HG03135 (cell line): ENCODE measurements around the gene POLR2H.

Experiments
- ATAC-seq: cut with Tn5 transposase; IDR thresholded peaks from one replicate; pipeline ENCODE4 v1.9.1; 2021; ENCODE audit warnings: mild to moderate bottlenecking, moderate library complexity; ENCODE audit not compliant: unreplicated experiment

The POLR2H gene

GRCh38 chr3:184361532-184361931 lies at the start of gene POLR2H, which contains the start of gene CLCN2:
Gene POLR2H, plus strand, starts transcription at chr3:184361710. Its CDS starts 1,783 bp downstream, at chr3:184363493.
Gene CLCN2, minus strand, starts transcription at chr3:184361605. Its CDS starts 126 bp downstream, at chr3:184361479.
- ATAC-seq = peak; percentile 33

DNA sequence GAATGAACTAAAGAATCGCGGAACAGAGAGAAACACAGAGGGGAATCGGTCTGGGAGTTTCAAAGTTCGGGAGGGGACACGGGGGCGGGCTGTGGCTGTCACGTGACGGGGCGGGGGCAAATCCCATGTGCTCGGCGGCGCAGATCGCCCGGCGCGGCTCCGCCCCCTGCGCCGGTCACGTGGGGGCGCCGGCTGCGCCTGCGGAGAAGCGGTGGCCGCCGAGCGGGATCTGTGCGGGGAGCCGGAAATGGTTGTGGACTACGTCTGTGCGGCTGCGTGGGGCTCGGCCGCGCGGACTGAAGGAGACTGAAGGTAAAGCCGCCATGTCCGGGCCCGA lies 47.2 kb upstream of the POLR2H start, which contains the start of gene EIF4G1:
Gene EIF4G1, plus strand, starts transcription at position 244 of the 337 bp plus-strand sequence. CDS start 1,191 bp downstream, outside the sequence.
- ATAC-seq = peak; percentile 84

DNA sequence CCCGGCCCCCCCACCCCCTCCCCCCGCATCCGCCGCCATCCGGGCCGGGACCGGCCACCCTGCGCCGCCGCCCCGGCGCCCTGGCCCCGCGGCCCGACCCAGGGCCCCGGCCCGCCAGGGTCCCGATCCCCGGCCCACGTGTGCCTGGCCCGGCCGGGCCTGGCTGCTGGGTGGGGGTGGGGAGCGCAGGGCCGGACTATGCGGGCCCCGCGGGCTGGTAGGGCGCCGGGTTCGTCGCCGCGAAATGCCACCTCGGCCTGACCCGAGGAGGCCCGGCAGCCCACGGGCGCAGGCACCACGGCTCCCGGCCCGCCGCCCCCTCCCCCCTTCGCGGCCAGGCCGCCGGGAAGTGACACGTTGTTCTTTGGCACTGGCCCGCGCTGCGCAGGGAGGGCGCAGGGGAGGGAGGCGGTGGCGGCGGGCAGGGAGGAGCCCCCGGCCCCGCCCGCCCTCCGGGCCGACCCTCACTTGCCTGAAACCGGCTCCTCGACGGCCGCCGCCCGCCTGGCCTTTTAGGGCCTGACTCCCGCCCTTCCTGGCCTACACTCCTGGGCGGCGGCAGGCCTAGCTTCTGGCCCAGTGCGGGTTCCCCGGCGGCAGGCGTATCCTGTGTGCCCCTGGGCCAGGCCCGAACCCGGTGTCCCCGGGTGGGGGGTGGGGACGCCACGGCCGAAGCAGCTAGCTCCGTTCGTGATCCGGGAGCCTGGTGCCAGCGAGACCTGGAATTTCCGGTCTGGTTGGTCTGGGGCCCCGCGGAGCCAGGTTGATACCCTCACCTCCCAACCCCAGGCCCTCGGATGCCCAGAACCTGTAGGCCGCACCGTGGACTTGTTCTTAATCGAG lies 46.6 kb upstream of the POLR2H start:
- peak; percentile 36 for ATAC-seq

DNA sequence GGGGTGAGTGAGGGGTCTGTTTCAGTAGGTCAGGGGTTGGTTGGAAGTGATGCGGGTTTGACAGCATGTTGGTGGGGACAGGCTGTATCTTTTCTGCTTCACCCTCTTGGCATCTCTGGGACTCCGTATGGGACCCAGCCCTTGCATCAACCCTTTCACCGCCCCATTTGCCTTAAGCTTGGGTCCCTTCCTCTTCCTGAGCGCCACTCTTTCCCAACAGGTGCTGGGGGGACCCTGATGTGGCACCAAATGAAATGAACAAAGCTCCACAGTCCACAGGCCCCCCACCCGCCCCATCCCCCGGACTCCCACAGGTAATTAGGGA lies 46.0 kb upstream of the POLR2H start:
- ATAC-seq = no peak

DNA sequence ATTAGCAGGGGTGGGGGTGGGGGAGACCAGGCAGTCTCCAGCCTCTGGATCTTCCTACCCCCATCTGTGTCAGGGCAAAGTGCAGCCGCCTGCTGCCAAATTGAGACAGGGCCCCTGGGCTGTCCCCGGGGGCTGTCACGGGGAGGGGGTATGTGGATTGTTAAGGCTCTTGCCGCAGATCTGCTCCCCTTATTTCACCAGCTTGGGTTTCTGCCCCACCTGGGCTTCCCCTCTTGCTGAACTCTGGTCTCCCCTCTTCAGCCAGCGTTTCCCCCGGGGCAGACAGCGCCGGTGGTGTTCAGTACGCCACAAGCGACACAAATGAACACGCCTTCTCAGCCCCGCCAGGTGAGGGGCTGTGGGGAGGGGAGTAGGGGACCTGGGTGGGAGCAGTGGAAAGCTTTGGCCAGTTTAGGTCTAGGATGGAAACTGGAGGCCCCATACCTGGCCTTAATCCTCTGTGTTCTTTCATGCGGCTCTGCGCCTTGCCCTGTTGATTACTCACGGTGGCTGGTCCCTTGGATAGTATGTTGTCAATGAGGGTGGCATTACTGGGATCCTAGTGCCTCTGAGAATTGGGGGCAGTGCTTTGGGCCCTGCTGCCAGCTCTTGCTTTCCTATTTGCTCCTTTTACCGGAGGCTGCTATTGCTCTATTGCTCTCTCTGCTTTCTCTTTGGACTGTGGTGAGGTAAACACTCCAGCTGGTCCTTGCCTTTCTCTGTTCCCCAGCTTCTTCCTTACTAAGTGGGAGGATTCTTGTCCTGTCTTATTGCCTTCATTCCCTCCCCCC lies 45.4 kb upstream of the POLR2H start:
- ATAC-seq = no peak

GRCh38 chr3:184316792-184317191 lies 44.7 kb upstream of the POLR2H start:
- no peak for ATAC-seq

DNA sequence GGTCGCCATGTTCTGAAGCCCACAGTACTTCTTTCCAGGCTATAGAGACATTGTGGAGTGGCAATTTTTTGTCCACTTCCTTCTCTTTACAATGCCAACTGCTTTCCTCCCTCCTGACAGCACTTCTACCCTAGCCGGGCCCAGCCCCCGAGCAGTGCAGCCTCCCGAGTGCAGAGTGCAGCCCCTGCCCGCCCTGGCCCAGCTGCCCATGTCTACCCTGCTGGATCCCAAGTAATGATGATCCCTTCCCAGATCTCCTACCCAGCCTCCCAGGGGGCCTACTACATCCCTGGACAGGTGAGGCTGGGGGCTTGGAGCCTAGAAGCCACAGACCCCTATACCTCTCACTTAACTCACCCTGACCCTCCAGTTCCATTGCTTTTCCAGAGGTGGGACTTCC lies 44.3 kb upstream of the POLR2H start:
- ATAC-seq = no peak

DNA sequence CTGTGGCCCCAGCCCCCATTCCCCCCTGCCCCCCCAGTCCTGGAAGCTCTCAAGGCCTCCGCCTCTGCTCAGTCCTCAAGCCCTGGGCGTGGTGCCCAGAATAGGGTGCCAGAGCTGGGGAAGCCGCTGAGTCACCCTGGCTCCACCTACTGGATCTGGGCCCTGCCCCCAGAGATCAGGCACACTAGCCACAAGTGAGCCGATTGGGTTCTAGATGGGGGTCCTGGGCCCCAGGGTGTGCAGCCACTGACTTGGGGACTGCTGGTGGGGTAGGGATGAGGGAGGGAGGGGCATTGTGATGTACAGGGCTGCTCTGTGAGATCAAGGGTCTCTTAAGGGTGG lies 41.4 kb upstream of the POLR2H start:
- no peak for ATAC-seq

- ATAC-seq = no peak
Observed at GRCh38 chr3:184321666-184322065, 39.8 kb upstream of the POLR2H start.

DNA sequence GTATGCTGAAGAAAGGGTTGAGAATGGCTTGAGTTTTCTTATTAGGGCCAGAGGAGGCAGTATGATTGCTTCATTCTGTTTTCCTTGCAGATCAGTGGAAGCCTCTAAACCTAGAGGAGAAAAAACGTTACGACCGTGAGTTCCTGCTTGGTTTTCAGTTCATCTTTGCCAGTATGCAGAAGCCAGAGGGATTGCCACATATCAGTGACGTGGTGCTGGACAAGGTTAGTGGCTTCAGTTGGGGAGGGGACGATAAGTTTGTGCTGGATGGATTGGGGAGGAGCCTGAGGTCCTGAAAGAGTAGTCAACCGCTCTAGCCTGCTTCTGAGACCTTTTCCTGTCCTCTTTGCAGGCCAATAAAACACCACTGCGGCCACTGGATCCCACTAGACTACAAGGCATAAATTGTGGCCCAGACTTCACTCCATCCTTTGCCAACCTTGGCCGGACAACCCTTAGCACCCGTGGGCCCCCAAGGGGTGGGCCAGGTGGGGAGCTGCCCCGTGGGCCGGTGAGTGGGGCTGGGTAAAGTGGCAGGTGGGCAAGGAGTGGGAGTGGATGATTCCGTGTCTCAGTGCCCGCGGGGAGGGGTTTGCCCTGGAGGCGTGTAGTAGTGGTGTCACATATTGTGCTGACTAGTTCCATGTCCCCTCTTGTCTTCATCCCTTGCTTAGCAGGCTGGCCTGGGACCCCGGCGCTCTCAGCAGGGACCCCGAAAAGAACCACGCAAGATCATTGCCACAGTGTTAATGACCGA lies 38.6 kb upstream of the POLR2H start:
- no peak for ATAC-seq

DNA sequence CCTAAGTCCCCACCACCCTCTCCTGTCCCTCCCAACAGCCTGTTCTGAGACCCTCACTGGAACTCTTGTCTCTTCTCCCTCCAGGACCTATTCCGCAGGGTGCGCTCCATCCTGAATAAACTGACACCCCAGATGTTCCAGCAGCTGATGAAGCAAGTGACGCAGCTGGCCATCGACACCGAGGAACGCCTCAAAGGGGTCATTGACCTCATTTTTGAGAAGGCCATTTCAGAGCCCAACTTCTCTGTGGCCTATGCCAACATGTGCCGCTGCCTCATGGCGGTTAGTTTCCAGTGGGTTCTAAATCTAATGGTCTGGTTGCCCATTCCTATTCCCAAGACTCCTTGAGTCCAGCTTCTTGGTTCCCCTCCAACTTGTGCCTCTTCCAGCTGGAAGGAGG lies 37.8 kb upstream of the POLR2H start:
- ATAC-seq = no peak

DNA sequence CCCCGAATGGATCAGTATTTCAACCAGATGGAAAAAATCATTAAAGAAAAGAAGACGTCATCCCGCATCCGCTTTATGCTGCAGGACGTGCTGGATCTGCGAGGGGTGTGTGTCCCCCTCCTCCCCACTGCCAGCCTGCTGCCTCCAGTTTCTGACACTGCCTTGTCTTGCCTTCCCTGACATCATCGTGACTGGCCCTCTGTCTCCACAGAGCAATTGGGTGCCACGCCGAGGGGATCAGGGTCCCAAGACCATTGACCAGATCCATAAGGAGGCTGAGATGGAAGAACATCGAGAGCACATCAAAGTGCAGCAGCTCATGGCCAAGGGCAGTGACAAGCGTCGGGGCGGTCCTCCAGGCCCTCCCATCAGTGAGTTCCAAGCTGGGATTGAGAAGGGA lies 36.2 kb upstream of the POLR2H start:
- ATAC-seq = no peak

DNA sequence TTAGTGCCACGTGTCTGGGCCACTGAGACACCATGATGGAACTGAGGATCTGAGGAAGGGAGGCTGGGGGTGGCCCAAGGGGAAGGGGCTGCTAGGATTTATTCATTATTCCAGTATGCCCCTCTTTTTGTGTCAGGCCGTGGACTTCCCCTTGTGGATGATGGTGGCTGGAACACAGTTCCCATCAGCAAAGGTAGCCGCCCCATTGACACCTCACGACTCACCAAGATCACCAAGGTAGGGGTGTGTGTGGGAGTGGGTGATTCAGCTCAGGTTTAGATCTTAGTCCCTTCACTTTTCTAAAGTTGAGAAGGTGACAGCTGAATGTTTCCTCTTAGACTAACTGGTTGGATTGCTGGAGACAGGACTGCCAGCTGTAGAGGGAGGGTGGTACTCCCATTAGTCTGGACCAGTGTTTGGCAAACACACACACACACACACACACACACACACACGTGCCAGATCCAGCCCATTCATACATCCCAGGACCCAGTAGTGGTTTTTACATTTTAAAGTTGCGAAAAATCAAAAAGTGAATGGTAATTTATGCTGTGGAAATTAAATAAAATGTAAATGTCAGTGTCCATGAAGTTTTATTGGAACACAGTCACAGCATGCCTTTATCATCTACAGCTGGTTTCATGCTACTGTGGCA lies 35.7 kb upstream of the POLR2H start:
- ATAC-seq = no peak

- no peak for ATAC-seq
Observed at GRCh38 chr3:184327171-184327570, 34.3 kb upstream of the POLR2H start.

DNA sequence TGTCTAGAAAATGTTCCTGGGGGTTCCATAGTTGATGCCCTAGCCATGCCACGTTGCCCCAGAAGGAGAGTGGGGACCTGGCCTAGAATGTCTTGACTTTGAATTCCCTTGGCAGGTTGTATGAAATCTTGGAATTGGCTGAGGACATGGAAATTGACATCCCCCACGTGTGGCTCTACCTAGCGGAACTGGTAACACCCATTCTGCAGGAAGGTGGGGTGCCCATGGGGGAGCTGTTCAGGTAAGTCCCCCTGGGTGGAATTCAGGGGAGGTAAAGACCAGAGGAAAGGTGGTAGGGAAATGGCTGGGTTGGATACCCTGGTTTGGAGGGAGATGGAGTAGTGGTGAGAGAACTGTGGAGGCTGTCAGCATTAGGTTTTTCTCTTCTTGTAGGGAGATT lies 33.0 kb upstream of the POLR2H start:
- ATAC-seq = no peak

GRCh38 chr3:184332370-184333090 lies 29.0 kb upstream of the POLR2H start:
- no peak for ATAC-seq

DNA sequence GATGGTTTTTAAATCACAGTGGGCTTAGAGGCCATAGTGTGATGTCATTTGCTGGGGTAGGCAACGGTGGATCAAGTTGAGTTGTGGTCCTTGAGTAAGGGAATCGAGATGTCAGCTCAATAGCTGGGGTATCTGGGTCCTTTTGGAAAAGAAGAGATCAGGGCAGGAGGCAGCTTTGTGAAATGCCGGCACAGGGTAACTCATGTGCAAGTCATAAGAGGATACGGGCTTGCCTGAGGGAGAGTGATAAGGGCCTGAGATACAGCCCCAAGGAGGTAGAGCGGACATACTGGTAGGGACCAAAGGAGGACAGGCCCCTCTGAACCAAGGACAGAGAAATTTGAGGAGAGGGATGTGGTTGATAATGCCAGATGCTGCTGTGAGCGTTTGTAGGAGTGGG lies 28.3 kb upstream of the POLR2H start:
- ATAC-seq = no peak

DNA sequence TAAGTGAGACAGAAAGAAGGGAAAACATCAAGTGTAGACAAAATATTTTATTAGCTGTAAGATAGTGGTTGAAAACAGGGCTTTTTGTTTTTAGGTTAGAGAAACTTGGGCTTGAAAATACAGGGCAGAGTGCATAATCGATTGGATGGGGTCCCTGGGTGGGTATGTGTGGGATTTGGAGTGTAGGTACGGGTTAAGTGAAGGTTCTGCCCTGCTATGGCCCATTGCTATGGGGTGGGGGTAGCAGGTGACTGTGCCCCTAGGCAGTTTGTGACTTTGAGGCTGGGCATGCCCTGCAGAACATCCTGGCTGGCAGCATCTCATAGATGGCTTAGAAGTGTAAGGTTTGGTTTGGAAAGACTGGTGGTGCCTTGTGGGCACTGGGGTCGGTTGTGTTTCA lies 27.8 kb upstream of the POLR2H start:
- no peak for ATAC-seq

GRCh38 chr3:184334470-184335158 lies 26.9 kb upstream of the POLR2H start:
- ATAC-seq = no peak

DNA sequence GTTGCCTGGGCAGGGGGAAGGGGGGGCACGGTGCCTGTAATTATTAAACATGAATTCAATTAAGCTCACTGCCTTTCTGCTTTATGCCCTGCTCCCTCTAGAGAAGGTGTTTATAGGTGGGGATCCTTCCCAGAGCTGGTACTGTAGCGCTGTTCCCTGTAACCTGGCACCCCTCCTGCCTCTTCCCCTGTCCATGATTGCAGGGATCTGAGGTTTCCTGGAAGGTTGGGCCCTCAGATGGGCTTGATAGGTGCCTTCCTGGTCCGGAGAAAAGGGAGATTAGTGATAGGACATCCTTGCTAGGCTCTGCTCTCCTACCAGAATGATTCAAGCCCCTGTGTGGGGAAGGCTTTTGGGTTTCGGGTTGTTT lies 26.2 kb upstream of the POLR2H start:
- ATAC-seq = no peak
